Nephron progenitor cell (in vitro differentiated cells): ENCODE measurements around the gene FGGY.

Experiments used
- DNase-seq: peaks from one replicate; pipeline ENCODE4 v3.0.0; 2021
- H3K27ac Mint-ChIP-seq: 2 replicates; pipeline ENCODE4 v1.8.0; 2021; ENCODE audit warnings: mild to moderate bottlenecking, moderate library complexity, mixed read lengths
- H3K27me3 Mint-ChIP-seq: 2 replicates; pipeline ENCODE4 v1.8.0; 2021; ENCODE audit warnings: mild to moderate bottlenecking, low read depth, mixed read lengths; ENCODE audit not compliant: poor library complexity
- H3K36me3 Mint-ChIP-seq: 2 replicates; pipeline ENCODE4 v1.8.0; 2021; ENCODE audit warnings: low read depth, mixed read lengths
- H3K4me1 Mint-ChIP-seq: 2 replicates; pipeline ENCODE4 v1.8.0; 2021; ENCODE audit warnings: mixed read lengths
- H3K4me3 Mint-ChIP-seq: 2 replicates; pipeline ENCODE4 v1.8.0; 2021; ENCODE audit warnings: mild to moderate bottlenecking, moderate library complexity, mixed read lengths
- H3K9me3 Mint-ChIP-seq: 2 replicates; pipeline ENCODE4 v1.8.0; 2021; ENCODE audit warnings: mild to moderate bottlenecking, moderate library complexity, mixed read lengths
- CTCF ChIP-seq: fragments of 200-600 bp; sonication (generic); IDR thresholded peaks from 2 replicates; pipeline ENCODE4 v1.5.0; 2021; ENCODE audit warnings: antibody characterized with exemption

The FGGY gene

DNA sequence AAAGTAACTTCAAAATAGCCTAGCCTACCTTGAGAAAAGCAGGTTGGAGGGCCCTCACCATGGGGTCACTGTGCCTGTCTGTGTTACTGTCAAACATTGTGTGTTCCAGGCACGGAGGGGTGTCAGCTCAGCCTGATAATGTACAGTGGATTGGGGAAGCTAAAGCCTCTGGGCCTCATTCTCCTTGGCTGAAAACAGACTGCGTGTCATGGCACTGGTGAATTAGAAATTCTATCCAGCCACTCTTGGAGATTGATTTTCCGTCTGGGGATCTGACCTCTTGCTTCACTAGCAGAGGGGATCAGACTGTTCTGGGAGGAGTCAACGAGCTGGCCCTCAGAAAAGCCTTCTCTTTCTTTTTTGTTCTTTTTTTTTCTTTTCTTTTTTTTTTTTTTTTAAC, 394.4 kb downstream of the FGGY start:
- Mint-ChIP-seq H3K4me1 (peaks cover 57% of the 10 kb centered on the region), H3K9me3 (peaks cover 9% of the 10 kb centered on the region), H3K4me3 (peak overlapping the region; percentile 26), H3K36me3 (peaks cover 10% of the 10 kb centered on the region), H3K27me3 (peaks cover 6% of the 10 kb centered on the region), H3K27ac (peak overlapping the region; percentile 93)
- no peak for TF ChIP-seq CTCF
- peak; percentile 16 for DNase-seq

GRCh38 chr1:59692591-59692990, 395.7 kb downstream of the FGGY start:
- Mint-ChIP-seq H3K27me3 (peaks cover 3% of the 10 kb centered on the region), H3K4me3 (no peak overlapping the region), H3K27ac (peak overlapping the region; percentile 84), H3K36me3 (peaks cover 10% of the 10 kb centered on the region), H3K9me3 (peaks cover 9% of the 10 kb centered on the region), H3K4me1 (peaks cover 58% of the 10 kb centered on the region)
- no peak for TF ChIP-seq CTCF
- DNase-seq, result no peak

- DNase-seq, result no peak
- H3K4me3 Mint-ChIP-seq, result no peak overlapping the region
- peaks cover 66% of the 10 kb centered on the region for H3K4me1 Mint-ChIP-seq
- H3K36me3 Mint-ChIP-seq, result peaks cover 10% of the 10 kb centered on the region
- TF ChIP-seq CTCF, result no peak
- H3K9me3 Mint-ChIP-seq, result peaks cover 9% of the 10 kb centered on the region
- no peak overlapping the region for H3K27ac Mint-ChIP-seq
- peaks cover 3% of the 10 kb centered on the region for H3K27me3 Mint-ChIP-seq
These were observed 396.5 kb downstream of the FGGY start for GRCh38 chr1:59693406-59693805.

DNA sequence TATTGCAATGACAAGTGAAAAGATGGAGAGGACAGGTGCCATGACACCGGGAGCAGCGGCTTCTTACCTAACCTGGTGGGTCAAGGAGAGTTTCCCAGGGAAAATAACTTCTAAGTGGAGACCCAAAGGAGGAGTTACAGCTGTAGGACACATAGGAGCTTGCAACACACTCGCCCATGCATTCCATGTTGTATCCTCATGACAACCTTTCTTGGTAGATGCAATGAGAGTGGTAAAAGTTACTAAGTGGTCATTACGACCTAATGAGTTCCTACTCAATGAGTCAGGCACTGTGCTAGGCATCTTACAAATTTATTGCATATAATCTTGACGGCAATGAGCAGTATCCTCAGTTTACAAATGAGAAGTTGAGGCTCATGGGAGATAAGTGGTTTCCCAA, 398.4 kb downstream of the FGGY start:
- no peak overlapping the region for H3K4me3 Mint-ChIP-seq
- H3K9me3 Mint-ChIP-seq, result peaks cover 9% of the 10 kb centered on the region
- no peak for DNase-seq
- no peak overlapping the region for H3K27ac Mint-ChIP-seq
- TF ChIP-seq CTCF, result no peak
- peaks cover 62% of the 10 kb centered on the region for H3K4me1 Mint-ChIP-seq
- peaks cover 10% of the 10 kb centered on the region for H3K36me3 Mint-ChIP-seq
- H3K27me3 Mint-ChIP-seq, result peaks cover 3% of the 10 kb centered on the region

GRCh38 chr1:59696421-59697115, 399.7 kb downstream of the FGGY start:
- no peak for TF ChIP-seq CTCF
- Mint-ChIP-seq H3K4me1 (peaks cover 49% of the 10 kb centered on the region), H3K36me3 (peaks cover 10% of the 10 kb centered on the region), H3K4me3 (no peak overlapping the region), H3K27ac (peak overlapping the region; percentile 29), H3K27me3 (peaks cover 3% of the 10 kb centered on the region), H3K9me3 (peaks cover 9% of the 10 kb centered on the region)
- DNase-seq, result no peak

DNA sequence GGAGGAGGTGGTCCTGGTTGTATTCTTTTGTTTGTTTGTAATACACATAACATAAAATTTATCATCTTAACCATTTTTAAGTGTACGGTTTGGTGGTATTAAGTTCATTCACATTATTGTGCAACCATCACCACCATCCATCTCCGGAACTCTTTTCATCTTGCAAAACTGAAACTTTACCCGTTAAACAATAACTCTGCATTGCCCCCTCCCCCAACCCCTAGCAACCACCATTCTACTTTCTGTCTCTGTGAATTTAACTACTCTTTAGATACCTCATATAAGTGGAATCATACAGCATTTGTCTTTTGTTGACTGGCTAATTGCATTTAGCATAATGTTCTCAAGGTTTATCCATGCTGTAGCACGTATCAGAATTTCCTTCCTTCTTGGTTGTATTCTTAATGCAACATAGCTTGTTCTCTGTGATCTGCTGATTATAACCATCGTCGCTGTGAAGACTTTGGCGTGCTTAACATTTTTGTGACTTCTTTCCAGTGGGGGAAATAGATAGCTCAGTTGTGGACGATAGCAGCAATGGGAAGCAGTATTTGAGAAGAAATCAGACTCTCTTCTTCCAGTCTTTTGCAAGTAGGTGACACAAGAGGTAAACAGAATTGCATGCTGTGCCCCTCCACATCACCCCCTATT, 400.4 kb downstream of the FGGY start:
- H3K27me3 Mint-ChIP-seq, result no peaks in the 10 kb centered on the region
- peaks cover 10% of the 10 kb centered on the region for H3K36me3 Mint-ChIP-seq
- no peak overlapping the region for H3K27ac Mint-ChIP-seq
- TF ChIP-seq CTCF, result no peak
- H3K4me1 Mint-ChIP-seq, result peaks cover 42% of the 10 kb centered on the region
- no peak overlapping the region for H3K4me3 Mint-ChIP-seq
- no peak for DNase-seq
- H3K9me3 Mint-ChIP-seq, result peaks cover 9% of the 10 kb centered on the region
